B cell (primary cell): ENCODE data around the gene CAMP.

Experiments
- CTCF ChIP-seq: fragments of 200-600 bp; IDR thresholded peaks from one replicate; pipeline ENCODE4 v1.8.0; 2022; ENCODE audit warnings: antibody characterized with exemption, mild to moderate bottlenecking
- EZH2 ChIP-seq: IDR thresholded peaks from 2 replicates; pipeline ENCODE4 v1.6.1; 2012; ENCODE audit warnings: borderline replicate concordance, low read depth, mild to moderate bottlenecking, moderate library complexity, low read length; ENCODE audit not compliant: insufficient read depth, poor library complexity, severe bottlenecking

- TF ChIP-seq CTCF = no peak
- TF ChIP-seq EZH2 = no peak
These were observed 36.5 kb upstream of the CAMP start for GRCh38 chr3:48186631-48187300.
